Prostate gland (tissue), 2 donors: Measurements from ENCODE around the gene EMILIN1.

Source experiments
- POLR2A ChIP-seq: fragments of 450-650 bp; IDR thresholded peaks from one replicate; pipeline ENCODE4 v1.6.1; 2016; ENCODE audit warnings: antibody characterized with exemption, mild to moderate bottlenecking
- TF ChIP-seq, protein P1 (sequence below), 4 experiments: fragments of 200-600 bp in 2 of 4; fragments of 450-650 bp in 2 of 4; sonication (generic) in 2 of 4; IDR thresholded peaks; 1 replicate in 3 of 4; 2 replicates in 1 of 4; pipeline ENCODE4 v1.5.1; 2016 to 2019; ENCODE audit warnings: antibody characterized with exemption in 4 of 4, mild to moderate bottlenecking in 2 of 4, moderate library complexity in 2 of 4

- TF ChIP-seq POLR2A: no peak
- TF ChIP-seq, protein P1, sequence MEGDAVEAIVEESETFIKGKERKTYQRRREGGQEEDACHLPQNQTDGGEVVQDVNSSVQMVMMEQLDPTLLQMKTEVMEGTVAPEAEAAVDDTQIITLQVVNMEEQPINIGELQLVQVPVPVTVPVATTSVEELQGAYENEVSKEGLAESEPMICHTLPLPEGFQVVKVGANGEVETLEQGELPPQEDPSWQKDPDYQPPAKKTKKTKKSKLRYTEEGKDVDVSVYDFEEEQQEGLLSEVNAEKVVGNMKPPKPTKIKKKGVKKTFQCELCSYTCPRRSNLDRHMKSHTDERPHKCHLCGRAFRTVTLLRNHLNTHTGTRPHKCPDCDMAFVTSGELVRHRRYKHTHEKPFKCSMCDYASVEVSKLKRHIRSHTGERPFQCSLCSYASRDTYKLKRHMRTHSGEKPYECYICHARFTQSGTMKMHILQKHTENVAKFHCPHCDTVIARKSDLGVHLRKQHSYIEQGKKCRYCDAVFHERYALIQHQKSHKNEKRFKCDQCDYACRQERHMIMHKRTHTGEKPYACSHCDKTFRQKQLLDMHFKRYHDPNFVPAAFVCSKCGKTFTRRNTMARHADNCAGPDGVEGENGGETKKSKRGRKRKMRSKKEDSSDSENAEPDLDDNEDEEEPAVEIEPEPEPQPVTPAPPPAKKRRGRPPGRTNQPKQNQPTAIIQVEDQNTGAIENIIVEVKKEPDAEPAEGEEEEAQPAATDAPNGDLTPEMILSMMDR (IDR thresholded peaks at IDR 0.05): no peak
These were observed 19.1 kb upstream of the EMILIN1 start for GRCh38 chr2:27059141-27059820.
